T-helper 1 cell (primary cell): ENCODE results near the gene PTCSC3.

Experiments used
- DNase-seq, 5 donors: peaks; one replicate each; pipeline ENCODE4 v3.0.0-alpha.2; 2012 to 2020
- total RNA-seq, 4 donors: gene quantifications; one replicate each; lab custom pipeline; 2026; lab: John Stamatoyannopoulos, UW

The PTCSC3 gene
- 0 reads per million in 4 donors for total RNA-seq

DNA sequence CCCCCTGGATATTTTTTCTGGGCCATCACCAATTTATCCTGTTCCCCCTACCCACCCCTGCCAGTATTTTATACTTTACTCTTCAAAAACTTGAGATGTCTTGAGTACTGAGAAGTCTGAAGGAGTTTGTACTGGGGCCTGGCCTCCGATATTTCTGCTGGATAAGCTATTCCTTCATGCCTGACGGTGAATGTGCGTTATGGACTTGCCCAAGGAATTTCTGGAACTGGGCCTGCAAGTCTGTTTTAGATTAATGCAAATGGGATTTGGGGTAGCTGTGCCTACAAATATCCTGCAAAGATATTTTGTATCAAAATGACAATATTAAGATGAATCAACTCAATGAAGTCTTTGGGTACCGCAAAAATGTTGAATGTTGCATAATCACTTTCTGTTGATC, at the start of gene PTCSC3:
PTCSC3 (minus strand) TSS at position 199 of the 400 bp plus-strand sequence.
- DNase-seq: no peak

DNA sequence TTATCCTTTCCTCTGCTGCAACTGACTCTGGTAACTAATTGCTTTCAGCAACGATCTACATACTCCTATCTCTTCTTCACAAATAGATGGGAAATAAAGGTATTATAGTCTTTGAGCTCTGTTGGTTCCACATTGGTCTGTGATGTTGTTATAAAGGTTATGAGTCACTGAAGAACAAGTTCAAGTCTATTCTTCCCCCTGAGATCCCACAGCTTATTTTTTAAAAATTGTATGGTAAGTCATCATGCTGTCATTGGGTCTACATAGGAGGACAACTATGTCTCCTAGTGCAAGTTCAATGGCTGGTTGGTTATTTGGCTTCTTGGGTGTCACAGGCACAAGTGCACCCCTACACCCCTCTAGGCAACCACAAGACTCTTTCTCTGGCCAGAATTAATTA, 49.6 kb upstream of the PTCSC3 start:
- DNase-seq: no peak

GRCh38 chr14:36224176-36224575, 47.7 kb upstream of the PTCSC3 start:
- DNase-seq: no peak

- DNase-seq: no peak
Measured at GRCh38 chr14:36223558-36223957, 47.0 kb upstream of the PTCSC3 start.

DNA sequence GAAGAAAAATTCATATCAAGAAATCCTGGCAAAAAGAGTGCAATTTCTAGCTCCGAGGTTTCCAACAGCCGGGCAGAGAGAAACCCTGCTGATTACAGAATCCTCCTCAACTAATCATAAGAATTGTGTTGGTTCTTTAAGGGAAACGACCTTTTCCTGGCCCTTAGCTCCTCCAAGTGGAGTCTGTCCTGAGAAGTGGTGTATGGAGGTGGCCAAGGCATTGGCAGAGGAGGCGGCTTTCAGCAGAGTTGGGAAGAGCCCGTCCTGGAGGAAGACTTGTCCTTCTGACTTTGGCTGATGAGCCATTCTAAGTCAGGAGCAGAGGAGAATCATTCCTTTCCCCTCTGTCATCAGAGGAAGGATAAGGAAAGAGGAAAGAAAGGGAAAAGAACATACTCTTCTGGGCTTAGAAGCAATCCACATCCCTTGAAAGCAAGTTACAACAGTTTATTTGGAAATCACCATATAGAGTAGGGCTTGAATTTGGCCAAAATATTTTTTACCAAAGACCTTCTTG, 46.5 kb upstream of the PTCSC3 start:
- DNase-seq: no peak

DNA sequence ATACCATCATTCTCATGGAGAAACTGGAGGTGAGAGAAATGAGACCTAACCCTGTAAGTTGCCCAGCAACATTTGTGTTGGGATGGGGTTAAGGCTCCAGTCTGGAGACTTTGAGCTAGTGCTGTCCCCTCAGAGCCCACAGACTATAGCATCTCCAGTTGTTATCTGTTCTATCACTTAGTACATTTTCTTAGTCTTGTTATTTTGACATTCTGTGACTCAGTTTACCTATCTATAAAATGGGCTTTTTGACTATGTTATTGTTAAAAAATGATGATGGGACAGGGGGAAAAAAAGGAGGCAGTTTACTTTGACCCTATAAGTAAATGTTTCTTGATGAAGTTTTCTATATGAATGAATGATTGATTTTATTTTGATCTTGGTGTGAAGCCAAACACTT, 45.8 kb upstream of the PTCSC3 start:
- no peak for DNase-seq

GRCh38 chr14:36221112-36221511, 44.6 kb upstream of the PTCSC3 start:
- no peak for DNase-seq

GRCh38 chr14:36217732-36218131, 41.2 kb upstream of the PTCSC3 start:
- no peak for DNase-seq

GRCh38 chr14:36217027-36217426, 40.5 kb upstream of the PTCSC3 start:
- no peak for DNase-seq

GRCh38 chr14:36215217-36215598, 38.7 kb upstream of the PTCSC3 start:
- no peak for DNase-seq

DNA sequence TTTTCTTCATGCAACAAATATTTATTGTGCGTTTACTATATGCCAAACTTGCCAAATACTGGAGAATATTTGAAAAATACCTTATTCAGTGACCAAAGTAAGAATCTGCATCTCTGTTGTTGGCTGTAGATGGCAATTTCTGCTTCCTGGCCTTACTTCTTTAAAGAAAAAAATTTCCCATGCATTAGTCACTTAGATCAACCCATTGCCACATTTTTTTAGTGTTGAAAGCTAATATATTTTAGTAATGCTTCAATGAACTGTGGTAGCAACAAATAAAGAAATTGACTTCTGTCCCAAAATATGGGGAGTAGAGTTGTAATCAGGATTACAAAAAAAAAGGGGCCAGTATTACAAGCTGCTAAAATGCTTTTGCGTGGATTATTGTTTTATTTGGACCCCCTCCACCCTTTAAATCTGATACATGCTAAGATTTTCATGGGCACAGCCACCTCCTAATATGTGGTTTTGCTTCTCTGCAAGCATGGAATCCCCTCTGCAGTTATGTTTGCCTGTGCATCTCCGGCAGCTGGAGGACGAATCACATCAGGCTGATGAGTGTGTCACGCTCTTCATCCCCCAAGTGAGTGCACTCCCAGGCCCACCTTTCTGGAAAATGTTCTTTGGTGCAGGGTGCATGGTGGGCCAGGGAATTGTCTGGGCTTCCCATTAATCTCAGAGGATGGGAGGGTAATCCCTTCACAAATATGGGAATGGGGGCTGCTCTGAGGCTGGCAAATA, 38.1 kb upstream of the PTCSC3 start:
- no peak for DNase-seq

DNA sequence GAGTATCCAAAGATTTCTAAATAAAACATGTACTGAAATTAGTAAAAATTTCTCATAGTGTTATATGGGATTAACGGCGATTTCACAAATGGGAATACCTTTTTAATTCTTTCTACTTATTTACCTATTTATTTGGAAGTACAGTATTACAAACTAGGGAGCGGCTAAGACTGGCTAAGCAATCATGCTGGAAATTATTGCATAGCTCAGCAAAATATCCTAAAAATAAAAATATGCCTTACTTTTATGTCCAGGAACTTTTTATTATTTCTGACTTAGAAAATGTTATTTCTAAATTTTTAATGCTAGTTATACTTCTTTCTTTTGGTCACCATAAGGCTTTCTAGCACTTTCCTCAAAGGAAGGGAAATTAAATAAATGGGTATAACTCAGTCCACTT, 36.5 kb upstream of the PTCSC3 start:
- no peak for DNase-seq

GRCh38 chr14:36212577-36212976, 36.1 kb upstream of the PTCSC3 start:
- no peak for DNase-seq

DNA sequence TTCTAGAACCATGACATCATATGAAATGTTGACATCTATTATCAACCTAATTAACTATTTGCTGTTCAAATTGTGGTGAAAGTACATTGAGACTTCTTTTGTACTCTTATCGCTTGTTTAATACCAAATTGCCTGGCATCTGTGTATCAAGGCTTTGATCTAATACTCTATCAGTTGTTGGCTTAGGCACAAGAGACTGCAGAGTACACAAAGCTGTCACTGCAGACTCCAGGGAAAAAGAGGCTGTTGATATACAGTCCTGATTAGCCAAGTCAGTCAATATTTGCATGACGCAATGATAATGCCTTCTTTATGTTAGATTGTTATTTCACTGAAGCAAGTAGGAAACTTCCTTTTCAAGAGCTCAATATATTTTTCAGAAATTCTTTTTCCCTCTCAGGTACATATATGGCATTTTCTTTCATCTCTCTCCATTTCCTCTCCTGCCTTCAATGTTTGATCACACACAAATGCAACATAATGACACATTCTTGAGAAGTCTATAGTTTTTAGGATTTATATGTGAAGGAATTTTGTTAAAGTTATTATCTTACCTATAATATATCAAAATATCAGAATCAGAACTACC, 32.3 kb upstream of the PTCSC3 start:
- DNase-seq: no peak

DNA sequence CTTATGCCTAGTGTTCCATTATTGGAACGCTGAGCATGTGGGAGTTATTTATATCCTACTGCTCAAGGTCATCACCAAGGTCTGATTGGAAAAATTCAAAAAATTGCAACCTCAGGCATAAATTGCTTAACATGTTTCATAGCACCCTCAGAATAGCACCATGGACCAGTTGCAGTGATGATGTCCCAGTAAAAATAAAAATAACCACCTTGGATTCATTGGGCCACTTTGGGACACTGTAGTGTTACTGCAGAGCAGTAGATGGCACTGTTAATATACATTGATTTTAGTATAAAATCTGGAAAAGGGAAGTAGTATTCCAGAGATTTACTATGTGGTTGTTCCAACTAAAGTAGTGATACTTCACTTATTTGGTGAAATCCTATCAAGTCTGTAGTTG, 31.0 kb upstream of the PTCSC3 start:
- no peak for DNase-seq

GRCh38 chr14:36204461-36205073, 28.0 kb upstream of the PTCSC3 start:
- DNase-seq: no peak

- DNase-seq: no peak
Measured at GRCh38 chr14:36198378-36198777, 21.9 kb upstream of the PTCSC3 start.

GRCh38 chr14:36194663-36195062, 18.1 kb upstream of the PTCSC3 start:
- no peak for DNase-seq

DNA sequence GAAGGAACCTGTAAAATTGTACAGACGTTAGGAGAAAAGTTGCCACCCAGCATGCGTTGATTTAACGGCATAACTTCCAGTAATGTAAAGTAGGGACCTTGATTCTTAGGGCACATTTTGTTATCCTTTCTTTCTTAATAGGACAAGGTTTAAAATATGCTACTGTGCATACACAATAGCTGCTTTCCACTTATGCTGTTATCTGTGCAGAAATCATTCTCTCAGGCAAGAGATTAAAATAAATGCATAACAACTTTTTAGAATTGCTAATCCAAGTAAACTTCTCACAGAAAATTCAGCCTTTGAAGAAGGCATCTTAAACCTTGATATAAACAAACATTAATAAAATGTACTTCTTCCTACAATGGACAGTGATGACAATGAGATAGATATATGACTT, 16.0 kb upstream of the PTCSC3 start:
- DNase-seq: no peak

DNA sequence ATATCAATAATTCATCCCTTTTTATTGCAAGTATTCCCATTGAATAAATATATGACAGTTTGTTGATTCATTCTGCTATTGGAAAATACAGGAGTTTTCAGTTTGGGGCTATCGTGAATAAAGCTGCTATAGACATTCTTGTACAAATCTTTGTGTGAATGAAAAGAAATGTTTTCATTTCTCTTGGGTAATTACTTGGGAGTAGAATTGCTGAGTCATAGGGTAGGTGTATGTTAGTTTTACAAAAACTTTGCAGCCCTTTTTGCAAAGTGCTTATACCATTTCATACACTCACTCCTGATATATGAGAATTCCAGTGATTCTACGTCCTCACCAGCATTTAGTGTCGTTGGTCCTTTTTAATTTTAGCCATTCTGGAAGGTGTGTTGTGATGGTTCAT, 6.9 kb upstream of the PTCSC3 start:
- DNase-seq: no peak

DNA sequence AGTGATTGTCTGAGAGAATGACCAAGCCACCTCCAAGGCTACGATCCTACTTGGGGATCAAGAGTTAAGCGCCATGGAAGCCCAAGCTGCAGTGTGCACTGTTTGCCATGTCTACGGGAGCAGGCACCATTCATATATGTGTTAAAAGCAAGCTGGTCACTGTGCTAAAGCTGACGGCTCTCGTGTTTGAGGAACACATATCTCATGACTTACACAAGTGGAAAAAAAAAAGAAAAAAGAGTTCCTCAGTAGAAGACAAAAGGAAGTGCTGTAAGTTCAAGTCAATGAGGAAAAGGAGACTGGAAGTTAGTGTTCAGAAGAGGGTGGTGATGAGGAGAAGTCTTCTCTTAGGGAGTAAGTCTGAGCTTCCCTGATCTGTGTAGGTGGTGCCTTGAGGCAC, 4.9 kb upstream of the PTCSC3 start:
- DNase-seq: no peak

DNA sequence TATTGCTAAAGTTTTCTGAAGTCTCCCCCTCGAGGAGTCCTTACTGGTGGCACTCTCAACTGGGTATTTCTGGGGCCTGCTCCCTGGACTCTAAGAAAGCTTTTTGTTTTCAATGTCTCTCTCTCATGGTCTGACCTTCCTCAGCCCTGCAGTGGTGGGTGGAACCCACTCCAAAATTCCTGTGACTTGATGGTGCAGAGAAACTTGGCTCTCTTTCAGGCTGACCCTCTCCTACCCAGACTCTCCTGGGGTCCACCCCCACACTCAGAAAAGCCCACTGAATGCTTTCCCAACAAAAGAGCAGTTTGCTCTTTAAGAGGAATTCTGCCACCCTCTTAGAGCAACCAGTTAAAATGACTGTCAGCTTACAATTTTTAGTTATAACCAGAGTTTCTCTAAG, 967 bp upstream of the PTCSC3 start:
- DNase-seq: no peak

DNA sequence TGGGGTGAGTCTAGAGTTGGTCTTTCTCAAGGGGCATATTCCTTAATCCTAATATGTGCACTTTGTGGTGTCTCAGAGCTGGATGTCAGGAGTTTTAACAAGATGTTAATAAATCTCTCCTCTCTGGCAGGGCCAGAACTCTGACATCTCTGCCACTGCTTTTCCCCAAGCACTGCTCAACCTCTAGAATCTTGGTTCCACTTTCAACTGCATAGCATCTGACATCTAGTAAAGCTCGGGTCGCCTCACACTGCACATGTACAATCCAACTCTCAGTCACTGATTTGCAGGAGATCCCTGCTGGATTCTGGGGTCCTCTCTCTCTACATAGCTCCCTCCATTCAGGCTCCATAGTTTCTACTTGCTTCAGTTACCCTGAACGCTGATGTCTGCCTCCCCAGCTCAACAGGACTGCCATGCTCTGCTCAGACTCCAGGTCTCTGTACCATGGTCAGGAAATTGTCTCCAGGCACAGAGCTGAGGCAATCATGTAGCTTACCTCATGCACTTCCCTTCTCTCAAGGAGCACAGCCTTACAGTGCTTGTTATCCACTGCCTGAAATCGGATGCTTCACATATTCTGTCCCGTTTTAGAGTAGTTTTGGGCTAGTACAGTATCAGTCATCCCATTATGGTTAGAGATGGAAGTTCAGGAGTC, 1.6 kb downstream of the PTCSC3 start:
- no peak for DNase-seq

DNA sequence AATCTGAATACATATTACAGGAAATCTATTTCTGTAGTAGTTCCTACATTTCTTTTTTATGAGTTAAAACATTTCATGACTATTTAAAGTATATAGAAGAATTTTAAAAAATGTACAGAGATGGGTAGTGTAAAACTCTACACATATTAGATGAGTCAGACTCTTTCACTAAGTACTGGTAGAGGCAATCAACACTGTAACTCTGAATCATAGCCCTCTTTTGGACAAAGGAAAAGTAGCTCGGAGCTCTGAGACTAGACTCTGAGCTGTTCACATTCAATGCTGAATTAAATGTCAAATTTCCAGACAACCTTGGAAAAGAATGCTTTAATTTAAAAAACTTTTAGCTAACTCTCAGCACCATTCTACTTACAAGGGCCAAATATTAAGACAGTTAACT, 3.4 kb downstream of the PTCSC3 start:
- DNase-seq: no peak
